ENCODE data around the gene SERINC5.

The SERINC5 gene

DNA sequence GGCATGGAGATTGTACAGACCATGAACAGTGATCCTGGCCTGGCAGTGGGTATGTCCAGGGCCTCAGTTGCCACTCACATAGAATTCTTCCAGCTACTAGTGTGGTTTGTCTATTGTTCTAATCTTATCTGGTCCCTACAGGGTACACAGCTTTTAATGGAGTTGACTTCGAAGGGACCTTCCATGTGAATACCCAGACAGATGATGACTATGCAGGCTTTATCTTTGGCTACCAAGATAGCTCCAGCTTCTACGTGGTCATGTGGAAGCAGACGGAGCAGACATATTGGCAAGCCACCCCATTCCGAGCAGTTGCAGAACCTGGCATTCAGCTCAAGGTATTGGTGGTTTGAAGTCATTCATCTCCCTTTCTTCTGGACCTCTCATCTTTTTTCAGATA is 176.9 kb downstream of the SERINC5 start:
- no peak for DNase-seq (ENCODE audit: low read depth)
- H3K4me3 ChIP-seq (ENCODE audit: control insufficient read depth, low read depth, low read length), result no peak overlapping the region
- TF ChIP-seq, protein P1, sequence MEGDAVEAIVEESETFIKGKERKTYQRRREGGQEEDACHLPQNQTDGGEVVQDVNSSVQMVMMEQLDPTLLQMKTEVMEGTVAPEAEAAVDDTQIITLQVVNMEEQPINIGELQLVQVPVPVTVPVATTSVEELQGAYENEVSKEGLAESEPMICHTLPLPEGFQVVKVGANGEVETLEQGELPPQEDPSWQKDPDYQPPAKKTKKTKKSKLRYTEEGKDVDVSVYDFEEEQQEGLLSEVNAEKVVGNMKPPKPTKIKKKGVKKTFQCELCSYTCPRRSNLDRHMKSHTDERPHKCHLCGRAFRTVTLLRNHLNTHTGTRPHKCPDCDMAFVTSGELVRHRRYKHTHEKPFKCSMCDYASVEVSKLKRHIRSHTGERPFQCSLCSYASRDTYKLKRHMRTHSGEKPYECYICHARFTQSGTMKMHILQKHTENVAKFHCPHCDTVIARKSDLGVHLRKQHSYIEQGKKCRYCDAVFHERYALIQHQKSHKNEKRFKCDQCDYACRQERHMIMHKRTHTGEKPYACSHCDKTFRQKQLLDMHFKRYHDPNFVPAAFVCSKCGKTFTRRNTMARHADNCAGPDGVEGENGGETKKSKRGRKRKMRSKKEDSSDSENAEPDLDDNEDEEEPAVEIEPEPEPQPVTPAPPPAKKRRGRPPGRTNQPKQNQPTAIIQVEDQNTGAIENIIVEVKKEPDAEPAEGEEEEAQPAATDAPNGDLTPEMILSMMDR (conservative IDR thresholded peaks at IDR 0.05; ENCODE audit: control insufficient read depth, insufficient read depth, low read depth, low read length), result no peak

DNA sequence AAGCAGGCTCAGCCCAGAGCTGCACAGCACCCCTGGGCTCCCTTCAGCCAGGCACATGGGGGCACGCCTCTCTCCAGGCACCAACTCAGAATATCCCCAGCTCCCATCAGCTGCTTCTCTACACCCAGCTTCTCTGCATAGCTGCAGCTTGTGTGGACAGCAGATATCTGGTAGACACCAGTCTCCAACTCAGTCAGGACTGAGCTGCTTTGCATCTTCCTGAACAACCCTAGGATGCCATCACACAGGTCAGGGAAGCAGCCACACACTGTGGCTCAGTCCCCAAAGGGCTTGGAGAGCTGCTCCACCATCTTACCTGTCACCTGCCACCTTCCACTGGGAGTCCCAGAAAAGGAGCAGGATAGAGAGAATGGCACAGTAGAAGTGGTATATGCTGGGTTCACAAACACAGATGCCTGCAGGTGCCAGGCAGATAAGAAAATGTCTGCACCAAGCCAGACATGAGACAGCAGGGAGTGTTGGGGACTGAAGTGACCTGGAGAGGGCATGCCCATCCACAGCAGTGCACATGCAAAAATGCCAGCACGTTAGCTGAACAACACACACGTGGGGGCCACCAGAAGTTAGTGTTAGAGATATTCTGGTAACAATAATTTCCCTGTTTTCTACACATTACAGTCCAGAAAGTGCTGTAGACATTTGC is 178.7 kb downstream of the SERINC5 start:
- TF ChIP-seq, protein P1 (conservative IDR thresholded peaks at IDR 0.05; ENCODE audit: control insufficient read depth, insufficient read depth, low read depth, low read length), result no peak
- DNase-seq (ENCODE audit: low read depth), result no peak
- H3K4me3 ChIP-seq (ENCODE audit: control insufficient read depth, low read depth, low read length), result no peak overlapping the region

DNA sequence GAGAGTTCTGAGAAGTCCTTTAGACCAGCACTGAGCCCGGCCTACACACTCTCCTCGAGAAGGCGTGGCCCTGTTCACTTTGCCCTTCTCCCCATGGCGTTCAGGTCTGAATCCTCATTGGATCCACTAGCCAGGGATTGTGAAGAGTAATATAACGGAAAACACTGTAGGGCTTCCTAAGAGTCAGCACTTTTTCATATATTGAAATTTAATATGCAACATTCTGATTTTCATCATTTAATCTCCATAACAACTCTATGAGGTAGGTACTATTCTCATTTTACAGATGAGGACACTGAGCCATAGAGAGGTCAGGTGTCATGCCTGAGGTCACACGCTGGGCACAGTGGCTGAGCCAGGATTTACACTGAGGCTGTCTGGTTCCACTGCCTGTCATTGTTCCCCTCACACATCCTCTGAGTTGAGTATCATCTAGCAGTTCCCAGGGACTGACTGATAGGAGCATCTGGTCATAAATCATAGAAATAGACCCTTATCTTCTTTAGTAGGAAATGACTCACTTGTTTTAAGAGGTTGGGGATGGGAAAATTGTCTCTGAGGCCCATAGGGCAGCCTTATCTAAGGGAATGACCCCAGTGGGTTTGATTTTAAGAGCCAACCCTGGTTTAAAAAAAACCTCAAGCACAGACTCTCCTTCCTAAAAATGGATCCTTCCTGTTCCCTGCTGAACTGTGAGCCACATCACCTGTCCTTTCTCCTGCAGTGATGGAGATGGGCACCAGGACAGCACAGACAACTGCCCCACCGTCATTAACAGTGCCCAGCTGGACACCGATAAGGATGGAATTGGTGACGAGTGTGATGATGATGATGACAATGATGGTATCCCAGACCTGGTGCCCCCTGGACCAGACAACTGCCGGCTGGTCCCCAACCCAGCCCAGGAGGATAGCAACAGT is 179.5 kb downstream of the SERINC5 start:
- no peak overlapping the region for H3K4me3 ChIP-seq (ENCODE audit: control insufficient read depth, low read depth, low read length)
- DNase-seq (ENCODE audit: low read depth), result no peak
- TF ChIP-seq, protein P1 (conservative IDR thresholded peaks at IDR 0.05; ENCODE audit: control insufficient read depth, insufficient read depth, low read depth, low read length), result no peak

DNA sequence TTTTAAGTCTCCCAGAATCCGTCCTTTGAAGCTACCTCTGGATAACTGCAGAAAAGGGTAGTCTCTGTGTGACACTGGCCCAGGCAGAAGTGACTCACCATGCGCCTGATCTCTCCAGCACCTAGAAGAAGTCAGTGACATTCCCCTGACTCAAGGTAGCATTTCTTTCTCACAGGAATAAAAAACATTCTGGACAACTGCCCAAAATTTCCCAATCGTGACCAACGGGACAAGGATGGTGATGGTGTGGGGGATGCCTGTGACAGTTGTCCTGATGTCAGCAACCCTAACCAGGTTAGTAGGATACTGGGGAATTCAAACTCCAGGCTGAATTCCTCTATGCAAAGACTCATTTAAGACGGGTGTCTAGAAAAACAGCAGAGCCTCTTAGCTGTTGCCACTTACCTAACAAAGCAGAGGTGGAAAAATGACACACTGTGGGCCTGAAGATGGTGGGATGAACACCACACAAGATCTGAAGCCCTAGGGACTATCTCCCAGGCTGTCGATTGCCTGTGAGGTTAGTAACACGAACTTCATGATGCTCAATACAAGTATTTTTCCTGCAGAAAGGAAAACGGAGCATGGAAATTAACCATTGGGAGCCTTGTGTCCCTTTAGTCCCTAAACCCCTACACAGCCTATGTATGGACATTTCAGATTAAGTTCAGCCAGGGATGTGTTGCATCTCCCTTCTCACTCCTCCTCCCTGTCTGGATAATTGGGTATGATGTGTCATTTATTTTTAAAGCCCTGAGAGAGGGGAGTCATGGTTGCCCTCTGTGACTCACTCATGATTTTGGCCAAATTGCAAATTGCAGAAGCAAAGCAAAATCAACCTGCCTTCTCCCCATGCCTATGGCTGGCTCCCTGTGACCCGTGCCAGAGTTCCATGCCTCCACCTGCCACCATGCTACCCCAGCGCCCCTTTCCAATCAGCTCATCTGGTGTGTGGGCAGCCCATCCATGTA is 183.5 kb downstream of the SERINC5 start:
- DNase-seq (ENCODE audit: low read depth), result peak; percentile 38
- TF ChIP-seq, protein P1 (conservative IDR thresholded peaks at IDR 0.05; ENCODE audit: control insufficient read depth, insufficient read depth, low read depth, low read length), result no peak
- H3K4me3 ChIP-seq (ENCODE audit: control insufficient read depth, low read depth, low read length), result no peak overlapping the region

DNA sequence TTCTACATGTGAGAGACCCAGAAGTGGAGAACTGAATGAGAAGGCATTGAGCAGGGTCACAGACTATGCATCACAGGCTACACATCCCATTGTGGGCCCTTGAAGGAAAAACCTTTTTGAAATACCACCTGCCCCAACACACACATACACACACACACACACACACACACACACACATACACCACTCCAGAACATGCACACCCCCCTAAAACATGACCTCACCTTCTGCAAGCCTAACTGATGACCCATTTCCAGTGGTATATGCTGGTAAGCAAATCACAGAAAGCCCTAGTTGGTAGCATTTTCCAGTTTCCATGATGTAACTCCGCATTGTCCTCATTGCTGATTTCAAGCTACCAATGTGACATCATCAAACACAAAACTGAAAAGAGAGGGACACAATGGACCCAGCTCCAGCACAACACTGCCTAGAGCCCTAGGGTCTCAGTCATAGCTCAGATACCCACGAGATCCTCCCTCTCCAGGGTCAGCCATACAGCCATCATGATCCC is 184.3 kb downstream of the SERINC5 start:
- TF ChIP-seq, protein P1 (conservative IDR thresholded peaks at IDR 0.05; ENCODE audit: control insufficient read depth, insufficient read depth, low read depth, low read length), result no peak
- no peak overlapping the region for H3K4me3 ChIP-seq (ENCODE audit: control insufficient read depth, low read depth, low read length)
- no peak for DNase-seq (ENCODE audit: low read depth)
